Germinal center (tissue), 1 donor: ENCODE data around the gene MAMDC2.
"Not testable (repeated sequence)": the region's sequence is repeated elsewhere in the genome, so short reads cannot be mapped to it uniquely, and the experiment has no call there.

Source experiments
- DNase-seq: peaks from one replicate; pipeline ENCODE4 v3.0.0; 2012; ENCODE audit warnings: mixed read lengths, low spot score

MAMDC2 gene

GRCh38 chr9:70204743-70205142 lies 161.1 kb downstream of the MAMDC2 start:
- not testable (repeated sequence) for DNase-seq

GRCh38 chr9:70205366-70206020 lies 161.8 kb downstream of the MAMDC2 start:
- DNase-seq: no peak

DNA sequence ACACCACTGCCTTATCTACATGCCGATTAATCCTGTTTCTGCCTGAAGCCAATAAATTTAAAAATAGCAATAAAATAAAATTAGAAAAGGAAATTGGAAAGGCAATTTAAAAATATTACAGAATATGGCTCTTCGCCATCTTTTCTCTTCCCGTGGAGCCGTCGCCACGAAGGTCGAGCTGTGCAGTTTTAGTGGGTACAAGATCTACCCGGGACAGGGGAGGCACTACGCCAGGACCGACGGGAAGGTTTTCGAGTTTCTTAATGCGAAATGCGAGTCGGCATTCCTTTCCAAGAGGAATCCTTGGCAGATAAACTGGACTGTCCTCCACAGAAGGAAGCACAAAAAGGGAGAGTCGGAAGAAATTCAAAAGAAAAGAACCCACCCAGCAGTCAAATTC lies 173.4 kb downstream of the MAMDC2 start:
- no peak for DNase-seq

DNA sequence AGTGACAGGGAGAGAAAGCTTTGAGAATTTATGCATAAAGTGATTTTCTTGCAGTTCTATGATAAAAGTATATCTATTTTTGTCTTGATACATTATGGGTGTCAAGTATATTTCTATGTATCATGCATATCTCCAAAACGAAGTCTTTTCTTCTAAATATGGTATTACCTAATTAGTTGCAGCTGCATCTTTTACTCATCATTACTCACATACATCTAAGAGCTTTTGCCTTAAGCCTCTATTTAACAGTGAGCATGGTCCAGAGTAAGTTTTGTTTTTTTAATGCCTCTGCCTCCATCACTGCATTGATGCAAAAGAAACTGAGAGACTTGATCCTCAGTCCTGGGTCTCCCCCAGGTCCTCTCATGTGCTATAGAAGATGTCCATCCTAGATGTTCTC lies 175.1 kb downstream of the MAMDC2 start:
- DNase-seq: no peak

DNA sequence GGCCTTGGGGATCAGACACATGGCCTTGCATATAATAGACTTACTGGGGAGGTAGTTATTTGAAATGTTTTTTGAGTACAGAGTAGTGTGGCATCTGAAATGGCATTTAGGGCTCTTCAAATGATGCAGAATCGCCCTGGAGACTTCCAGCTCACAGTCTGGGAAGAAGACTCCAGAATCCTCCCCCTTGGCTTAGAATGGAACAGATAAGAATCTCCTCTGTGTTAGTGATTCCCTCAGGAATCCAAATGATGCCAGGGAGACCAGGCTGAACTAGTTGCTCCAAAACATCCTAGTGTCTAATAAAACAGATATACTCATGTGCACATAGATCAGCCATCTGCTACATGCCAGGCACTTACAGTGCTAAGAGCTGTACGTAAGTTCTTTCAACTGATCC lies 176.6 kb downstream of the MAMDC2 start:
- no peak for DNase-seq

GRCh38 chr9:70222354-70222753 lies 178.7 kb downstream of the MAMDC2 start:
- no peak for DNase-seq

- DNase-seq: no peak
These were observed 184.5 kb downstream of the MAMDC2 start for GRCh38 chr9:70228118-70228517.

DNA sequence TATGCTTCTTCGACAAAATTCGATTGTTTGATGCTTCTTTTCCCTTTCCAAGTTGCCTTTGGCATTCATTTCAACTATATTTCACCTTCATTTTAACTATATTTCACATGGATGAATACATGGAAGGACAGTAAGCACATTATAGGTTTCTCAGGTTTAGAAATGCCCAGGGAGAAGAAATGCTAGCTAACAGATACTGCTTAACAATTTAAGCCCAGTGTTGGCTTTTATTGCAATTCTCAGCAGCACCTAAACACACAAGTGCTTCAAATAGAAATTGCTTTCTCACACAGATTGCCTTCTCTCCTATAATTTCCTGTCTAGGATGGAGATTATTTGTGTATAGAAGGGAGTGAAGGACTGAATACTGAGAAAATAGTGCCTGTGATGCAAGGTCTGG lies 185.0 kb downstream of the MAMDC2 start:
- DNase-seq: no peak

GRCh38 chr9:70229026-70229425 lies 185.4 kb downstream of the MAMDC2 start:
- DNase-seq: no peak

DNA sequence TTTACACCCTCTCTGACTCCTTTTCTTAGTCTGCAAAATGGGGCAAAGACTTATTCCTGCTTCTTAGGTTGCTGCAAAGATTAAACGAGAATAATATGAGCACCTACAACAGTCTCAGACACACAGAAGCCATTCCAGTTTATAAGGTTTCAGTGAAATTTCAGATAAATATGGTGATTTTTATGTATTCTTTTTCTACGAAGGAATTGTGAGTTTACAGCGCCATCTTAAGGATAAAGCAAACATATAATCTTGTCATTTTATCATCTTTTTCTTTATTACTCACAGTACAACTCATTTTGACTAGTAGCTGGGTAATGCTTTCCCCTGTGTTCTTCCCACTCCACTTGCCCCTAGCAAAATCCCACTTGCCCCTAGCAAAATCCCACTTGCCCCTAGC lies 185.9 kb downstream of the MAMDC2 start:
- no peak for DNase-seq

DNA sequence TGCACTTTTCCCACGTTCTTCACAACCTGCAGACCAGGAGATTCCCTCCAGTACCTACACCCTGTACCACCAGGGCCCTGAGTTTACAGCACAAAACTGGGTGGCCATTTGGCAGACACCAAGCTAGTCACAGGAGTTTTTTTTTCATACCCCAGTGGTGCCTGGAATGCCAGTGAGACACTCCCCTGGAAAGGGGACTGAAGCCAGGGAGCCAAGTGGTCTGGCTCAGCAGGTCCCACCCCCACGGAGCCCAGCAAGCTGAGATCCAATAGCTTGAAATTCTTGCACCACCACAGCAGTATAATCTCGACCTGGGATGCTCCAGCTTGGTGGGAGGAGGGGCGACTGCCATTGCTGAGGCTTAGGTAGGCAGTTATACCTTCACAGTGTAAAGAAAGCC lies 188.8 kb downstream of the MAMDC2 start:
- no peak for DNase-seq

DNA sequence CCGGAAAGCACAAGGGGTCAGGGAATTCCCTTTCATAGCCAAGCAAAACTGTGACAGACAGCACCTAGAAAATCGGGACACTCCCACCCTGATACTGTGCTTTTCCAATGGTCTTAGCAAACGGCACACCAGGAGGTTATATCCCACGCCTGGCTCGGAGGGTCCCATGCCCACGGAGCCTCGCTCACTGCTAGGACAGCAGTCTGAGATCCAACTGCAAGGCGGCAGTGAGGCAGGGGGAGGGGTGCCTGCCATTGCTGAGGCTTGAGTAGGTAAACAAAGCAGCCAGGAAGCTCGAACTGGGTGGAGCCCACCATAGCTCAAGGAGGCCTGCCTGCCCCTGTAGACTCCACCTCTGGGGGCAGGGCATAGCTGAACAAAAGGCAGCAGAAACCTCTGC lies 190.6 kb downstream of the MAMDC2 start:
- DNase-seq: not testable (repeated sequence)

- DNase-seq: not testable (repeated sequence)
These were observed 202.3 kb downstream of the MAMDC2 start for GRCh38 chr9:70245952-70246351.

GRCh38 chr9:70250221-70250620 lies 206.6 kb downstream of the MAMDC2 start:
- DNase-seq: no peak

GRCh38 chr9:70255486-70255885 lies 211.8 kb downstream of the MAMDC2 start:
- no peak for DNase-seq

DNA sequence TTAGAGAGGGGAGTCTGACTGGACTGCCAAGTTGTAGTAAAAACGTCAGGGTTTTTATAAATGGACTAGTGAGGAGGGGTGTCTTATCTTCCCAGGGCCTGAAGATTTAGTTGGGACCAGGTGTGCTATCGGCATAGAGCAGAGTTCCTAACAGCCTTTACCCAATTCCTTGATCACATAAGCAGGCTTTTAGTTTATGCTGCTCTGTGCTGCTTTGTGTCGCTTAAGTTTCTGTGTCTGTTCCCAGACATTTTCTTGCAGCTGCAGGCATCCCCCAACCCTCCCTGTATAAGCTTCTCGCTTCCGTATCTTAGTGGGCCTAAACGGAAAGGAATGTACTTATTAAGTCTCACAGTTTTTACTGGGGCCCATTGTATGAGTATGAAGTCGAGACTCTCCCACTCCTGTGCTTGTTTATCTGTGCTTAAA lies 212.5 kb downstream of the MAMDC2 start:
- no peak for DNase-seq

DNA sequence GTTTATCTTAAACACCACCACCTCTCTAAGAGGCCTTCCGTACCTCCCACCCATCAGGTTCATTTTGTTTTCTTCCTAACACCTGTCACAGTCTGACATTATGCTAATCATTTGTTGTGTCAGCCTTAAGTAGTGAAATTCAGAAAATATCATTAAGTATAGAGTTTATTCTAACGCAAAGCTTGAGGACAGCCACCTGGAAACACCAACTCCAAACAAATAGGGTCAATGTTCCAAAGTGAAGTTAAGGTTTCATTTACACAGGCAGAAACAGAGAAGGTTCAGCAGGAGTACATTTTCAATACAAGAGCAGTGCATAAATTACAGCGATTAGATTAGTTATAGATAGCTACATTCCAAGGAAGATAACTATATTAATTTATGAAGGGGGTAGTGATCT lies 213.9 kb downstream of the MAMDC2 start:
- DNase-seq: no peak

GRCh38 chr9:70257991-70258691 lies 214.5 kb downstream of the MAMDC2 start:
- peak; percentile 28 for DNase-seq

DNA sequence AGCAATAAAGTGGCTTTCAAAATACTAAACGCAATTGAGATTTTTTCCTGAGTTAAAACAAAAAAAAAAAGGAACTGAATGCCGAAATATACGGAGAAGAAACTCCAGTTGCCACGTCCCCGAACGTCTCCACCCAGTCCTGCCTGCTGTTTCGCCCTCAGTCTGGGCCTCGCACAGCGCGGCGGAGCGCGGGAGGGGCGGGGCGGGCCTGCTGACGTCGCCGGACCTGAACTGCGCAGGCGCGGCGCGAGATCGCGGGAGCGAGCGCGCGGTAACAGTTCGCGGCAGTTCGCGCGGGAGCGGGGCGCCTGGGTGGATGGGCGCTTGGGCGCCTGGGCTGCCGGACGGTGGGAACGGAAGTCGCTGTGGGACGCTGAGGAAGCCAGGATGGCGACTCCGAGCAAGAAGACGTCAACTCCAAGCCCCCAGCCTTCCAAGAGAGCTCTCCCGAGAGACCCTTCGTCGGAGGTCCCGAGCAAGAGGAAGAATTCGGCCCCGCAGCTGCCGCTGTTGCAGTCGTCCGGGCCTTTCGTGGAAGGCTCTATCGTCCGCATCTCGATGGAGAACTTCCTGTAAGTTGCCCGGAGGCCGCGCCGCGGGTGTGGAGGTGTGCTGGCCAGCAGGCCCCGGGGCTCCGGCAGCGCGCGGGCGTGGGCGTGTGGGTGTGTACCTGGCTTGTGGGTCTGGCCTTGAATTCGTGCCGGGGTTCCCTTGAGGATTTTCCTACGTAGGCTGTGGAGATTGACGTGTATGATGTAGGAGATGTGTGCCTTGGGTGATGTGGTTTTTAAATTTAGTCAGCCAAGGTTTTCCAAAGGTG lies 215.3 kb downstream of the MAMDC2 start, which contains the start of gene SMC5:
SMC5 (plus strand) TSS at position 287 of the 820 bp plus-strand sequence; CDS start at position 388, 101 bp downstream.
- DNase-seq: peak; percentile 91

- no peak for DNase-seq
These were observed 215.8 kb downstream of the MAMDC2 start for GRCh38 chr9:70259512-70259802.

- DNase-seq: no peak
These were observed 216.4 kb downstream of the MAMDC2 start for GRCh38 chr9:70260007-70260443.

- DNase-seq: peak; percentile 19
These were observed 217.0 kb downstream of the MAMDC2 start for GRCh38 chr9:70260606-70261005.
